ENCODE data around the gene TCF4.

DNA sequence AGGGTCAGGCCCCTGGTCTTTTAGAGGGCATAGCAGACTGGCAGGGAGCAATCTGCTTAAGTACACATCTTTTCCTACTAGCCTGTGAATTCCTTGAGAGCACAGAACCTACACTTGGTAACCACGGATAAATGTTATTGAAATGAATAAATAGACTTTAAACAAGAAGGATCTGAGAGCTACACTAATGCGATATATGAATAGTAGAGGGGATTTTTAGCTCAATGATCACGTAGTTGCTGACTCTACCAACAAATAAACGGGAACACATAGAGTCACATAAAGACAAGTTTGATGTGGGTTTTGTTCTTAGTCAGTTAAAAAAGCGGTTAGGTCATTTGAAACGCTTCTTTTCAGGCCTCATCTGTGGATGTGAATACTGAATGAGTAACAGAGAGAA, 338.4 kb downstream of the TCF4 start:
- TF ChIP-seq, protein P1, sequence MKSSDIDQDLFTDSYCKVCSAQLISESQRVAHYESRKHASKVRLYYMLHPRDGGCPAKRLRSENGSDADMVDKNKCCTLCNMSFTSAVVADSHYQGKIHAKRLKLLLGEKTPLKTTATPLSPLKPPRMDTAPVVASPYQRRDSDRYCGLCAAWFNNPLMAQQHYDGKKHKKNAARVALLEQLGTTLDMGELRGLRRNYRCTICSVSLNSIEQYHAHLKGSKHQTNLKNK (CRISPR knock-in tag; IDR thresholded peaks at IDR 0.05) = no peak
- TF ChIP-seq, protein P2, sequence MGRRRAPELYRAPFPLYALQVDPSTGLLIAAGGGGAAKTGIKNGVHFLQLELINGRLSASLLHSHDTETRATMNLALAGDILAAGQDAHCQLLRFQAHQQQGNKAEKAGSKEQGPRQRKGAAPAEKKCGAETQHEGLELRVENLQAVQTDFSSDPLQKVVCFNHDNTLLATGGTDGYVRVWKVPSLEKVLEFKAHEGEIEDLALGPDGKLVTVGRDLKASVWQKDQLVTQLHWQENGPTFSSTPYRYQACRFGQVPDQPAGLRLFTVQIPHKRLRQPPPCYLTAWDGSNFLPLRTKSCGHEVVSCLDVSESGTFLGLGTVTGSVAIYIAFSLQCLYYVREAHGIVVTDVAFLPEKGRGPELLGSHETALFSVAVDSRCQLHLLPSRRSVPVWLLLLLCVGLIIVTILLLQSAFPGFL (CRISPR knock-in tag; IDR thresholded peaks at IDR 0.05; ENCODE audit: borderline replicate concordance) = no peak

Measured in WTC11 (cell line).